ENCODE data around the gene NTRK2.

NTRK2 gene

GRCh38 chr9:84988621-84989020, 319.1 kb downstream of the NTRK2 start:
- DNase-seq = no peak

- no peak for DNase-seq
Measured at GRCh38 chr9:84990416-84990815, 320.9 kb downstream of the NTRK2 start.

DNA sequence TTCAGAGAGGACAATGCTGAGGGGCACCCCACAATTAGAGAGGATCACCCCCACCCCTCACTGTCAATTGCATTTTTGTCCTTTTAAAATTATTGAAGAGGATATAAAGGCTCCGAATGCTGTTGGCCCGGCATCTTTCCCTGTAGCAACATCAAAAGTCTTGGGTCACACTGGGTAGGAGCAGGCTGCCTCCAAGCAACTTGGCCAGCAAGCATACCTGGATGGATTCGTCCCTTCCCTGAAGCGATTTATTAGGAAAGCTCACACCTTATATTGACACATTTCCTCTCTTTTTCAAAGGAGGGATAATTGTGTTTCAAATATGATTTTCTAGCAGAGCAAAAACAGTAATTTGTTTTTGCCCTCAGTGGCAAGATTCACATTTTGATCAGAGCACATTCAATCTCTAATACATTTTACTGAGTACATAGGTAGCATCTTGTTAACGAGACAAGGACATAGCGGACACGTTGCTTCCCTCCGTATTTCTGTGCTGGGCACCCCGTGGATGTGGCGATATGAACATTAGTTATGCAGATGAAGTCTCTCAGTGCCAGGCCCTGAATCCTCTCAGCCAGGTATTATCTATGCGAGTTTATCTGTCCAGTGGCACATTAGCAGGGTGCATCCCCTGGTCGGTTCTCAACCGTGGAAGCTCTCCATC, 321.5 kb downstream of the NTRK2 start:
- DNase-seq = no peak

DNA sequence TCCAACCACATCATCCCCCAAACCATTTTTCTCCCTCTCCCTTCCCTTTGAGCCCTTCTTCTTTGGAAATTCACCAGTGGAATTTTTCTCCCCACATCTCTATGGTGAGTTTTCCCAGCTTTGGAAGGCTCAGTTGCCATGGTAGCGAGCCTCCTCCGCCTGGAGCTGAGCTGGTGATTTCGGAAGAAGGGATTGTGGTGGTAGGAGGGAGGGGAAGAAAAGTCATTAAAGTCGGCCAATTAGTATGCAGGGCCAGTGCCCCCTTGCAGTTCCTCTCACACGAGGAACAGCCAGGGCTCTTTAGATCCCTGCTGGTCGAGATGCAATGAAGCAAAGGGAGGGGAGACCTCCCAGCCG, 322.0 kb downstream of the NTRK2 start:
- no peak for DNase-seq

DNA sequence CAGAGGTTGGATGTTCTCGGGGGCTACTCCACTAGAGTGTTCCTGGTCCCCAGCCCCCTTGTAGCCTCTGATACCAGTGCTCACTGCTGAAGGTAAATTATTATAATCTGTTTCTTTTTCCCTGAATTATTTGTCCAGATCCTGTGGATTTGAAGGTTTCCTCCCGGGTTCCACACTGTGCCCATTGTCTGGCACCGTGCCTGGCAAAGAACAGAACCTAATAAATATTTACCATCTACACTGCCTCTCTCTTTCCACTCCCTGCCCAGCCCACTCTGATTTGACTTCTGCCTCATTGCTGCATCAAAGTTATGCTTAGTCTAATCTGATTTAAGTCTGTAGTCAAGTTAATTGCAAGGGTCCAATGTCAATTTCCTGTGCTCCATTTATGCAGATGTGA, 322.9 kb downstream of the NTRK2 start:
- DNase-seq = no peak

GRCh38 chr9:84993105-84993504, 323.6 kb downstream of the NTRK2 start:
- DNase-seq = no peak

DNA sequence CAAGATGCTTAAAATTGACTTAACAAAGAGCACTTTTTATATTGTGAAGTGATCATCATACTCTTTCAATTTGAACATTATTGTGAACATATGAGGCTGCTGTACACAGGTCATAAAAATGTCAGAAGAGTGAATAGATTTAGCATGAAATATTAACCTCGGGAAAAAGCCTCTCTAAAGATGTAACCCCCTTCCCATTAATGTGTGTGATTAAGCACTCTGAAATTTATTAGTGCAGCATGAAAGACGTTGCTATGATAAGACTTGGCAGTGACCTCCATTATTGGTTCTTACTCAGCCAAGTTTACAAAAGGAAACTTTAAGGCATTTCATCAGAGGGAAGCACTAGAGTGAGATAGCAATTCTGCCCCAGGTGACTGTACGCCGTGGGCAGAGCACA, 326.5 kb downstream of the NTRK2 start:
- DNase-seq = no peak

DNA sequence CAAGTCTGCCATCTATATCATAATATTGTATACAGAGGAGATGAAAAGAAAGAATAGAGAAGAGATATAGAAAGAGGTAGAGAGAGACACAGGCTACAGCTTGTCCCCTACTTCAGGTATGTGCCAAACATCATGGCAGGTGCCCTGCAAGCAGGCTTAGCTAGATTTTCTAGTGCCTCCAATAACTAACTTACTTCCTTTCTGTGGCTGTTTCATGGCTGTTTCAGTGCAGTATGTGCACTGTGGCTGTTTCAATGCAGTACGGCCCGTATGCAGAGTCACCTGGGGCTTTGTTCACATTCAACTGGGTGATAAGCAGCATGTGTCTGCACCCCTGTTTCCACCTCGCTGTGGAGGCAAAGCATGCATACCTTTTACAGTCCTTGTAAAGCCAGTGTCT, 327.2 kb downstream of the NTRK2 start:
- DNase-seq = no peak

- peak; percentile 2 for DNase-seq
Measured at GRCh38 chr9:84997472-84997871, 327.9 kb downstream of the NTRK2 start.

DNA sequence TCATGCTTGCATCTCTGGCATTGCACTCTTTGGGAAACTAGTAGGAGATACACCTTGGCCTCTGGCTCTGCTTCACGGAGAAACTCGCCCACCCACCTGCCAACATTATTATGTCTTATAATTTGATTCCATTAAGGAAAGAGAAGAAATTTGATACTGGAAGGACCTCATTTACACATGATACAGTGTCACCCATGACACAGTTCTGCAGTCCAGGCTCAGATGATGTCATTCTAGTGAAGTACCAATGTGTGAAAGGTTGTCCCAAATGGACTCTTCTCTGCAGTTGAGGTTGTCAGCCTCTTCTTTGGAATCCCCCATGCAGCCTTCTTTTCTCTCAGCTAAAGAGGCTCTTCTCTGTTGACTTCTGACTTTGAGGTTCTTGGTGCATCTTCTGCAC, 329.1 kb downstream of the NTRK2 start:
- DNase-seq = no peak

DNA sequence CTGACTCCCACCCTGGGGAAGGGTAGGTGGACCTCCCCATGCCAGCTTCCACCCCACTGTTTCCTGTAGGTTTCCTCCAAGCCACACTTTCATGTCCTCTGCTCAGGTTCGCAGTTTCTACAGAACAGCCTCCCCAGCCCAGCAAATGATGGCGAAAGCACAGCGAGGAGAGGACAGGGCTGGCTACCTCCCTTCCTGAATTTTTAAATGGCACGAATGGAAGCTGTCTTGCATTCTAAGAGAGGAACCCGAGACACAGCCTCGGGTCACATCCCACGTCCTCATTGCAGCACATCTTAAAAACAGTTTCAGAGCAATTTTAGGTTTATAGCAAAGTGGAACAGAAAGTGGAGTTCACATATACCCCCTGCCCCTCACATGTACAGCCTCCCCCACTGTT, 330.3 kb downstream of the NTRK2 start:
- no peak for DNase-seq

DNA sequence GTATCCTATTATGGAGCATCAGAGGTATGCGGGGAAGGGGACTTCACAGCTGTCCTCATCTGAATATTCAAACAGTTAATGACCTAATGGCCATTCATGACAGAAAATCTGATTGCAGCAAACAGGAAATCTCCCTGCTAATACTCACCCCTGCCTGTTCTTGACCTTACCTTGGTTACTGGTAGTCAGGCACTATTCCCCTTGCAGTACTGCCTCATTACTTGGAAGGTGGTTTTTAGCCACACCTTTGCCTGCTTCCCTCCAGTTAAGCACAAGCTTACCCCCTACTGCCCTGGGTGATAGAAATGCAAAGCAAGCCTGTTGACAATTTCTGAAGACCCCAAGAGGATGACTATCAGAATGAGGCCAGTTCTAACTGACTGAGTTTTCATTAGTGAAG, 332.4 kb downstream of the NTRK2 start:
- no peak for DNase-seq

DNA sequence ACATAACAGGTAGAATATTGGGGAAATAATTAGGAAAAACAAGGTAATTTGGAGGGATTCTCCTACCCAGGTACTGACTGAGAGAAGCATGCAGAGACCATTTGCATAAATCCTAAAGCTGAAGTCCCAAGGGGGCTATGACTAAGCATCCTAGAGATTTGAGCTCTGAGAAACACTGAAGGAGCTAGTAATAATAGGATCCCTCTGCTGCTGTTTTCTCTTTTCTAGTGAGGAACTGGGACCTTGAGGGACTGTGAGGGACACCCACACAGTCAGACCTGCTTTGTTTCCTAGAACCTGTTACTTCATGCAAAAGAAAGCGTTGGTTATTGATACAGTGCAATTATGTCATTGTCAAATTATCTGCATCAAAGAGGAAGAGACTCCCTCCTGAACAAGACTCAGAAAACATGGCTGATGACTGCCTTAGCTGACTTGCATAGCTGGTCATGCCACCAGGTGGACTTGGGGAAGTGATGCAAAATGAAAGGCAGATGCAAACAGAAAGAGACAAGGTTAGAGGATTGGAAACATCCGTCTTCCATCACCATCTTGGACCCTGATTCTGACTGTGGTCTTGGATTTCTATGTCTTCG, 335.4 kb downstream of the NTRK2 start:
- DNase-seq = peak; percentile 50

DNA sequence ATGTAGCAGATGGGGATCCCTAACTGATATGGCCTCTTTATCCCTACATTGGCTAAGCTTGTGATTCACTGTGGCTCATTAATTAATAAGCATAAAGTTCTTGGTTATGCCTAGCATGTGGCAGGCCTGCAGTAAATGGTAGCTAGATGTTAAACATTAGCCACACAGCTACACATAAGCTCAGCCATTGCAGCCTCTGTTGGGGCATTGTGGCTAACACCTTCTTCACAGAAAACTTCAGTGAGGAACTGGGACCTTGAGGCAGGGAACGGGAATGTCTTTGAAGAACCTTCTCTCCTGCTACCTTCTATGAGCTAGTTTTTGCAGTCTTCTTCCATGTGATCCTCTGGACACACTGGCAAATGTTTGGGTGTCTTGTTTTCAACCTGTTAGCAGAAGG, 338.2 kb downstream of the NTRK2 start:
- DNase-seq = no peak

GRCh38 chr9:85008215-85008614, 338.7 kb downstream of the NTRK2 start:
- no peak for DNase-seq

GRCh38 chr9:85009251-85009650, 339.7 kb downstream of the NTRK2 start:
- no peak for DNase-seq

DNA sequence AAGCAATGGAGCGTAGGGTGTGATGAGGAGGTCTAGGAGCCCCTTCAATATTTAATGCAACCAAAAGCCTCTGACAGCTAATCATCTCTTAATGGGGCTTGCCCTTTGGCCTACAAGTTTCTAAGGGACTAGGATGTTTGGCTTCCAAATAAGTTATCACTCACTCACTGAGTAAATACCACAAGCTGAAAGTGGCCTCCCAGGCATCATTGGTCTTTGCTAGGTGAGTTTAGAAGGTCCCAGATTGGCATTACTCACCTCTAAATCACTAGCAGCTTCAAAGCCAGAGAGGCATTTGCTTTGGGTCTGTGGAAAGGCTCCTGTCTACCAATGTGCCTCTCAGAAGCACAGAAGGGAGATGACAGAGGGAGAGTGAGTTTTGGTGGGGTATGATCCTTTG, 344.2 kb downstream of the NTRK2 start:
- DNase-seq = no peak

GRCh38 chr9:85014292-85014691, 344.8 kb downstream of the NTRK2 start:
- DNase-seq = no peak

DNA sequence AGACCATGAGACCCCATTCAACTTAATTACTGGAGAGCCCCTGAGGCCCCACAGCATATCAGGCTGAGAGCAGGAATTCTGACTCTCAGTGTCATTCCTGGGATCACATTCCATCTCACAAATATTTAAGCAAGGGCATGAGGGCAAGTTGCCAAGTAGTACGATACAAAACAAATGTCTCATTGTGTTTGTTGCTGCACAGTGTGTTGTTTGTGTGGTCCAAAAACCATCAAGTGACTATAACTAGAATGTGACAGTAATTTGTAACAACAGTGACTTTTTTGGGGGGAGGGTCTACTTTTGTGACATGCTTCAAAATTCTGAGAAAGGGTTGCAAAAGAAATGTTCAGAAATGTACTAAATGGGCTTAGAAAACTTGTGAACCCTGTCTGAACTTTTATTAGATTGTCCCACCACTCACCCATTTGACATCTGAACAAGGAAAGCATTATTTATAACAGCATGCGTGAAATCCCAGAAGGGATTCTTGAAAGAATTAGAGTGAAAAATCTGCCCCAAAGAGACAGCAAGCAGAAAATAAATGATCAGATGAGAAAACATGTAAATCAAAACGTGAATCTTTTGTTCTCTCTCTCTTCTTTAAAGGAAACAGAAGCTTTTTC, 347.0 kb downstream of the NTRK2 start:
- DNase-seq = peak; percentile 17

GRCh38 chr9:85020791-85021190, 351.3 kb downstream of the NTRK2 start:
- no peak for DNase-seq

DNA sequence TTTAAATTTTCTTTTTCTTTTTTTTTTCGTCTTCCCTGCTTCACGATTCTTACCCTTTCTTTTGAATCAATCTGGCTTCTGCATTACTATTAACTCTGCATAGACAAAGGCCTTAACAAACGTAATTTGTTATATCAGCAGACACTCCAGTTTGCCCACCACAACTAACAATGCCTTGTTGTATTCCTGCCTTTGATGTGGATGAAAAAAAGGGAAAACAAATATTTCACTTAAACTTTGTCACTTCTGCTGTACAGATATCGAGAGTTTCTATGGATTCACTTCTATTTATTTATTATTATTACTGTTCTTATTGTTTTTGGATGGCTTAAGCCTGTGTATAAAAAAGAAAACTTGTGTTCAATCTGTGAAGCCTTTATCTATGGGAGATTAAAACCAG, 352.2 kb downstream of the NTRK2 start:
- DNase-seq = no peak

DNA sequence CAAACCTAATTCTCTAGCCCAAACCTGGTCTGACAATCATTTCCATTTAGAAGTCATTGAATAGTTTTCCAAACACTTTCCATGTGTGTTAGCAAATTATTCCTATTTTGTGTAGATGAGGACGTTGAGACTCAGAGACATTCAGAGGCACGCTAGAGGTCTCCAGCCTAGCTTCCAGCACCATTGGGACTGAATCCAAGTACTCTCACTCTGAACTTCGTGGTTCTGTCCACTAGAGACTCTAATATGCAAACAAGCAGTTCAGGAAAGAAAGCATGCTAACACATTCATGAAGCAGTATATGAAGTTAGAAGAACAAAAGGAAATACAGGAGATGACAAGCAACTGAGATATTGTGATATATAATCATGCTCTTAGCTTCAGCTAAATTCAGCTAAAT, 354.8 kb downstream of the NTRK2 start:
- no peak for DNase-seq

DNA sequence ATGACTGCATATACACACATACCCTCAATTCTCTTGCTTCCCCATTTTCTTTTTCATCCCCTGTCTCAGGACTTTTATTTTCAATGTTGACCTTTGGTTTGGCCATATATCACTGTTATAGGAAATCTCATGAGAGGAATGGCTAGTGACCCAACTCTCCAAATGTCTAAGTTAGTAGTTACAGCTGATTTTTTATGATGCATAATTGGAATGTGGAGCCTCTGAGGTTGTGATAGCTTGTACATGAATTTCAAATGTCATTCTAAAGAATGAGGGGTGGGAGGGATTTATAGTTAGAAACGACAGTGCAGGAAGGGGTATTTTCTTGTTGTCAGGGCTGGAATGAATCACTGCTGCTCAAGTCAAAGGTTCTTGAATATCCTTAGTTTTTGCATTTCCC, 356.1 kb downstream of the NTRK2 start:
- no peak for DNase-seq

DNA sequence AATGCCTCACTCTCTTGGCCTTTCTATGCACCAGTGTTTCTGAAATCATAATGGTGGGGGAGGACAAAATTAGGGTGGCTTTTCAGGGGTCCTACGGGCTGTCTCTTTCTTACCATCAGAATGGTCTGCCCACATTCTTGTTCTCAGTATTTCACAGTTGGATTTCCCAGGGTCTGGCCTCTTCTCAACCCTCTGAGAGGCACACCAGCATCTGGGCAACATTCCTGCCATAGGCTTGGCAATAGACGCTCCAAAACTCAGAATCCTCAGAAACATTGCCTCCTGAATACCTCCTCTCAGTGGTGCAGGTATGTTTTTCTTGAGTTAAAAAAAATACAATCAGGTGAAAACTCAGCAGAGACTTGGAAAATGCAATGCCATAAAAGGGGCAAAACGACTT, 358.3 kb downstream of the NTRK2 start:
- DNase-seq = no peak

GRCh38 chr9:85030316-85030715, 360.8 kb downstream of the NTRK2 start:
- DNase-seq = no peak

Measured in fibroblast of skin of scalp (primary cell).